HepG2 (cell line): Measurements from ENCODE around the gene SPATA31E1.

Experiments
- MBNL3 ChIP-seq: fragments of 250-450 bp; sonication (Bioruptor Pico); conservative IDR thresholded peaks from 2 replicates; pipeline ENCODE4 v1.8.0; 2022; ENCODE audit warnings: mild to moderate bottlenecking, inconsistent platforms
- NFE2 ChIP-seq: sonication (generic); formaldehyde crosslinking; IDR thresholded peaks from 2 replicates; pipeline ENCODE4 v1.4.0; 2020; ENCODE audit warnings: missing genetic modification reagents
- PCBP2 ChIP-seq: fragments of 200-400 bp; formaldehyde crosslinking; optimal IDR thresholded peaks from 2 replicates; pipeline ENCODE3; 2018; ENCODE audit warnings: low read length, low read depth; ENCODE audit not compliant: poor library complexity, severe bottlenecking
- POLR2G ChIP-seq: fragments of 200-400 bp; formaldehyde crosslinking; IDR thresholded peaks from 2 replicates; pipeline ENCODE4 v1.6.1; 2018; ENCODE audit warnings: mild to moderate bottlenecking, low read depth, low read length, moderate library complexity
- ZNF33B ChIP-seq: sonication (generic); formaldehyde crosslinking; IDR thresholded peaks from 2 replicates; pipeline ENCODE4 v1.5.1; 2020; ENCODE audit warnings: mild to moderate bottlenecking, missing genetic modification reagents

GRCh38 chr9:87876708-87877107 lies 6.0 kb upstream of the SPATA31E1 start:
- TF ChIP-seq PCBP2 (no peak), POLR2G (no peak), ZNF33B (CRISPR knock-in tag) (no peak), MBNL3 (no peak), NFE2 (CRISPR knock-in tag) (no peak)
